Loucy (cell line): ENCODE measurements around the gene COPS7B.
A peak's percentile ranks its signal among the peaks of the same experiment; 100 is the strongest.

Source experiments
- H2AFZ ChIP-seq: fragments of 200-600 bp; sonication (generic); 2 replicates; pipeline ENCODE4 v1.6.0; 2016; ENCODE audit warnings: antibody characterized with exemption, mild to moderate bottlenecking, low read length, moderate library complexity
- H3F3A ChIP-seq: fragments of 200-600 bp; 2 replicates; pipeline ENCODE4 v1.6.0; 2016; ENCODE audit warnings: antibody characterized with exemption, low read depth, mild to moderate bottlenecking
- H3K27me3 ChIP-seq: fragments of 200-600 bp; sonication (generic); 2 replicates; pipeline ENCODE4 v1.6.1; 2014; ENCODE audit warnings: low read length, mild to moderate bottlenecking; ENCODE audit not compliant: insufficient read depth, poor library complexity, severe bottlenecking
- H3K36me3 ChIP-seq: fragments of 200-600 bp; sonication (generic); 2 replicates; pipeline ENCODE4 v1.6.1; 2016; ENCODE audit warnings: low read length; ENCODE audit not compliant: insufficient read depth
- H3K4me1 ChIP-seq: fragments of 200-600 bp; sonication (generic); 2 replicates; pipeline ENCODE4 v1.5.1; 2014; ENCODE audit warnings: low read length, mild to moderate bottlenecking; ENCODE audit not compliant: insufficient read depth, poor library complexity, severe bottlenecking
- H3K4me2 ChIP-seq: fragments of 200-600 bp; sonication (generic); 2 replicates; pipeline ENCODE4 v1.6.0; 2014; ENCODE audit warnings: antibody characterized with exemption, low read length, low read depth, mild to moderate bottlenecking; ENCODE audit not compliant: poor library complexity, severe bottlenecking
- H3K4me3 ChIP-seq: fragments of 200-600 bp; sonication (generic); 2 replicates; pipeline ENCODE4 v1.5.1; 2014; ENCODE audit warnings: low read length, mild to moderate bottlenecking, mixed read lengths; ENCODE audit not compliant: poor library complexity, severe bottlenecking
- H3K79me2 ChIP-seq: fragments of 200-600 bp; sonication (generic); 2 replicates; pipeline ENCODE4 v1.6.1; 2014; ENCODE audit warnings: low read length; ENCODE audit not compliant: insufficient read depth
- H3K9ac ChIP-seq: fragments of 200-600 bp; sonication (generic); 2 replicates; pipeline ENCODE4 v1.6.0; 2014; ENCODE audit warnings: mild to moderate bottlenecking, low read depth, low read length, moderate library complexity; ENCODE audit not compliant: poor library complexity, severe bottlenecking
- H3K9me2 ChIP-seq: fragments of 200-600 bp; sonication (generic); replicated peaks from 2 replicates; pipeline ENCODE4 v1.6.1; 2016; ENCODE audit warnings: low read depth, low read length, mixed read lengths
- H3K9me3 ChIP-seq: fragments of 200-600 bp; sonication (generic); 2 replicates; pipeline ENCODE4 v1.6.1; 2014; ENCODE audit warnings: mild to moderate bottlenecking, antibody characterized with exemption, low read length, low read depth; ENCODE audit not compliant: insufficient read depth
- H4K20me1 ChIP-seq: fragments of 200-600 bp; sonication (generic); 2 replicates; pipeline ENCODE4 v1.6.0; 2014; ENCODE audit warnings: antibody characterized with exemption, low read length, mild to moderate bottlenecking; ENCODE audit not compliant: insufficient read depth, poor library complexity, severe bottlenecking
- CTCF ChIP-seq: fragments of 200-600 bp; sonication (generic); conservative IDR thresholded peaks from 2 replicates; pipeline ENCODE4 v1.5.1; 2014; ENCODE audit warnings: mild to moderate bottlenecking, antibody characterized with exemption, low read length
- EZH2phosphoT487 ChIP-seq: fragments of 200-600 bp; IDR thresholded peaks from 2 replicates; pipeline ENCODE4 v1.6.1; 2018; ENCODE audit warnings: antibody characterized with exemption, mild to moderate bottlenecking, moderate library complexity, borderline replicate concordance

Gene COPS7B

GRCh38 chr2:231785413-231785812 is 832 bp upstream of the COPS7B start:
- Histone ChIP-seq H4K20me1 (peaks cover 29% of the 10 kb centered on the region), H3F3A (no peaks in the 10 kb centered on the region), H3K4me2 (peak overlapping the region; percentile 75), H3K36me3 (no peaks in the 10 kb centered on the region; the same call in 1 of the 2 replicates), H3K79me2 (peaks cover 51% of the 10 kb centered on the region), H3K9ac (peak overlapping the region; percentile 71), H2AFZ (peak overlapping the region; percentile 93), H3K4me1 (peaks cover 39% of the 10 kb centered on the region), H3K4me3 (peak overlapping the region; percentile 89), H3K9me3 (no peaks in the 10 kb centered on the region), H3K9me2 (no peaks in the 10 kb centered on the region), H3K27me3 (no peaks in the 10 kb centered on the region)
- no peak for TF ChIP-seq EZH2phosphoT487
- TF ChIP-seq CTCF, result no peak

- no peaks in the 10 kb centered on the region for H3K27me3 ChIP-seq
- H3K4me3 ChIP-seq, result peak overlapping the region; percentile 89
- peak overlapping the region; percentile 75 for H3K4me2 ChIP-seq
- TF ChIP-seq EZH2phosphoT487, result no peak
- no peak for TF ChIP-seq CTCF
- no peaks in the 10 kb centered on the region for H3K9me2 ChIP-seq
- H2AFZ ChIP-seq, result peak overlapping the region; percentile 93
- peaks cover 27% of the 10 kb centered on the region for H4K20me1 ChIP-seq
- H3K79me2 ChIP-seq, result peaks cover 51% of the 10 kb centered on the region
- peaks cover 39% of the 10 kb centered on the region for H3K4me1 ChIP-seq
- H3K9me3 ChIP-seq, result no peaks in the 10 kb centered on the region
- H3K9ac ChIP-seq, result peak overlapping the region; percentile 71
- no peaks in the 10 kb centered on the region for H3F3A ChIP-seq
- H3K36me3 ChIP-seq, result no peaks in the 10 kb centered on the region; the same call in 1 of the 2 replicates
Measured at GRCh38 chr2:231785822-231786176, 446 bp upstream of the COPS7B start.

- TF ChIP-seq EZH2phosphoT487, result no peak
- no peak for TF ChIP-seq CTCF
- Histone ChIP-seq H3K9ac (peak overlapping the region; percentile 71), H4K20me1 (peaks cover 32% of the 10 kb centered on the region), H2AFZ (no peak overlapping the region), H3K9me2 (no peaks in the 10 kb centered on the region), H3K27me3 (no peaks in the 10 kb centered on the region), H3F3A (no peaks in the 10 kb centered on the region), H3K4me1 (peaks cover 36% of the 10 kb centered on the region), H3K79me2 (peaks cover 61% of the 10 kb centered on the region), H3K9me3 (no peaks in the 10 kb centered on the region), H3K4me3 (peak overlapping the region; percentile 89), H3K4me2 (peak overlapping the region; percentile 99), H3K36me3 (peaks cover 6% of the 10 kb centered on the region; the same call in 1 of the 2 replicates)
Measured at GRCh38 chr2:231786917-231787292, 660 bp downstream of the COPS7B start.
